Right cardiac atrium (tissue), 5 donors: Measurements from ENCODE around the gene TNFAIP8L1. TPM values are rescaled to one million over a fixed set of nuclear protein-coding genes. Genes with fewer than 3 reads are reported as not detected.

ENCODE experiments used
- polyA plus RNA-seq: library from polyadenylated mRNA; stranded (reverse); fragments of 200-250 nt; gene quantifications from one replicate; pipeline ENCODE4 v1.2.3, GENCODE V29; 2013
- total RNA-seq, 4 donors: library from RNA; stranded (reverse); fragmentation: NEBNext Ultra II Directional; extraction: Animal tissue kit (Norgen Biotek cat#: 25700); gene quantifications; one replicate each; pipeline ENCODE4 v1.2.1, GENCODE V29; 2021
- donor health status: healthy with polysubstance abuse.
- donor health status: DM: no; HTN: yes; CAD: no.
- donor health status: DM: no; HTN: no; CAD: no.
- donor health status: DM: no; HTN: yes; CAD: no; lungs with severe emphysema.
- donor health status: DM: yes; HTN: yes; CAD: no.

Gene TNFAIP8L1
- total and polyA plus RNA-seq, 5 donors, result 2.8 to 6.0 (median 5.2) TPM

Other genes with a start within 250 kb of the TNFAIP8L1 start
- 10 to 100 TPM; 26.3 to 40.3 (median 31.8) TPM for gene SH3GL1, start 239.0 kb upstream of the TNFAIP8L1 start, total RNA-seq
- 27.7 TPM for gene SH3GL1, start 239.0 kb upstream of the TNFAIP8L1 start, polyA plus RNA-seq
- gene CHAF1A, start 236.9 kb upstream of the TNFAIP8L1 start, total RNA-seq, result 1 to 10 TPM; 5.4 to 7.7 (median 6.2) TPM
- gene CHAF1A, start 236.9 kb upstream of the TNFAIP8L1 start, polyA plus RNA-seq, result 4.3 TPM
- 100 to 1,000 TPM in 3 of 4 donors, 10 to 100 TPM in 1; 99.8 to 124 (median 112) TPM for gene UBXN6, start 181.7 kb upstream of the TNFAIP8L1 start, total RNA-seq
- 135 TPM for gene UBXN6, start 181.7 kb upstream of the TNFAIP8L1 start, polyA plus RNA-seq
- 10 to 100 TPM; 20.6 to 30.5 (median 28.6) TPM for gene HDGFL2, start 167.2 kb upstream of the TNFAIP8L1 start, total RNA-seq
- 31.4 TPM for gene HDGFL2, start 167.2 kb upstream of the TNFAIP8L1 start, polyA plus RNA-seq
- gene PLIN4, start 121.0 kb upstream of the TNFAIP8L1 start, total RNA-seq, result 100 to 1,000 TPM; 102 to 201 (median 112) TPM
- gene PLIN4, start 121.0 kb upstream of the TNFAIP8L1 start, polyA plus RNA-seq, result 171 TPM
- gene PLIN5, start 104.3 kb upstream of the TNFAIP8L1 start, total RNA-seq, result 10 to 100 TPM; 25.5 to 60.3 (median 28.2) TPM
- gene PLIN5, start 104.3 kb upstream of the TNFAIP8L1 start, polyA plus RNA-seq, result 33.9 TPM
- gene LRG1, start 99.5 kb upstream of the TNFAIP8L1 start, total RNA-seq, result 1 to 10 TPM in 1 of 4 donors, under 1 TPM in 3; 0.20 to 1.1 (median 0.31) TPM
- gene LRG1, start 99.5 kb upstream of the TNFAIP8L1 start, polyA plus RNA-seq, result 0.41 TPM
- 10 to 100 TPM in 1 of 4 donors, 1 to 10 TPM in 3; 4.2 to 10.4 (median 7.9) TPM for gene SEMA6B, start 79.8 kb upstream of the TNFAIP8L1 start, total RNA-seq
- gene SEMA6B, start 79.8 kb upstream of the TNFAIP8L1 start, polyA plus RNA-seq, result 11.5 TPM
- 10 to 100 TPM; 21.7 to 47.0 (median 31.5) TPM for gene MYDGF, start 30.8 kb downstream of the TNFAIP8L1 start, total RNA-seq
- gene MYDGF, start 30.8 kb downstream of the TNFAIP8L1 start, polyA plus RNA-seq, result 48.2 TPM
- 10 to 100 TPM; 35.1 to 43.9 (median 36.9) TPM for gene DPP9, start 84.3 kb downstream of the TNFAIP8L1 start, total RNA-seq
- 27.0 TPM for gene DPP9, start 84.3 kb downstream of the TNFAIP8L1 start, polyA plus RNA-seq
- gene FEM1A, start 152.2 kb downstream of the TNFAIP8L1 start, total RNA-seq, result 10 to 100 TPM; 23.4 to 28.3 (median 27.9) TPM
- gene FEM1A, start 152.2 kb downstream of the TNFAIP8L1 start, polyA plus RNA-seq, result 20.1 TPM
- 1 to 10 TPM; 5.8 to 6.9 (median 6.7) TPM for gene TICAM1, start 192.2 kb downstream of the TNFAIP8L1 start, total RNA-seq
- 5.3 TPM for gene TICAM1, start 192.2 kb downstream of the TNFAIP8L1 start, polyA plus RNA-seq
- 10 to 100 TPM; 26.5 to 32.2 (median 28.5) TPM for gene PLIN3, start 228.2 kb downstream of the TNFAIP8L1 start, total RNA-seq
- 16.9 TPM for gene PLIN3, start 228.2 kb downstream of the TNFAIP8L1 start, polyA plus RNA-seq